ENCODE measurements around the gene NME9.
"Not testable (repeated sequence)": the region's sequence is repeated elsewhere in the genome, so short reads cannot be mapped to it uniquely, and the experiment has no call there.

The NME9 gene, protein sequence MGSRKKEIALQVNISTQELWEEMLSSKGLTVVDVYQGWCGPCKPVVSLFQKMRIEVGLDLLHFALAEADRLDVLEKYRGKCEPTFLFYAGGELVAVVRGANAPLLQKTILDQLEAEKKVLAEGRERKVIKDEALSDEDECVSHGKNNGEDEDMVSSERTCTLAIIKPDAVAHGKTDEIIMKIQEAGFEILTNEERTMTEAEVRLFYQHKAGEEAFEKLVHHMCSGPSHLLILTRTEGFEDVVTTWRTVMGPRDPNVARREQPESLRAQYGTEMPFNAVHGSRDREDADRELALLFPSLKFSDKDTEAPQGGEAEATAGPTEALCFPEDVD

DNA sequence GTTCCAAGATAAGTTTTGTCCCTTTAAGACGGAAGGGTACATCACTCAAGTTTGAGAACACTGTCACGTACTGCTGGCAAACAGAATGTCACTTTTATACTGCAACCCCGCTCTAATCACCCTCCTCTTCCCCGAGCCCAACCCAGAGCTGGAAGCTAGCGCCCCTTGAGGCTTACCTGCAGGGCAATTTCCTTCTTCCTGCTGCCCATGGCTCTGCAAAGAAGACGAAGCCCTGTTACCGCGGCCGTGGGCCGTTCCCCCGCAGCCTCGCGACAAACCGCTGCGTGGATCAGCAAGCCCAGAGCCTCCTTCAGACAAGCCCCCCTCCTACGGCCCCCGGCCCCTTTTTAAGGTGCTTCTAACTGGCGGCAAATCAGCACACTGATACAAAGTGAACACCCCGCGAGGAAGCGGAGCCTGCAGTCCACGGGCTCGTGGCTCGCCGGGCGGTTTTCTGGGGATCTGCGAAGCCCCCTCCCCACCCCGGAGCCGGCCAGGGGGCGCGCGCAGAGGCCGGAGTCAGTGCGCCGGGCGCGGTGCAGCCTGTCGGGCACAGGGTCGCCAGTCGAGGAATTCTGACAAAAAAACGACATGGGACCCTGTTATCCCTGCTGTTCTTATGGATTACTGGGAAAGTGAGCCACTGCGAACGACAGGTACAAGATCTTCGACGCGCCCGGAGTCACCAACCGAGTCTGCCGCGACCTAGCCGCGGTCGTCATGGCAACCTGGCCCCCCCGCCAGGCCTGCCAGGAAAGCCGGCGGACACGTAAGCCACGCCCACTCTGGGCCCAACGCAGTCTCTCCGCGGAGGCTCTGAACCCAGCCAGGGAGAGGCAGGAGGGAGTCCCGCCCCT is at the start of gene NME9:
TSS of gene NME9 (minus strand) at position 725 of the 857 bp plus-strand sequence. CDS start at position 209, 516 bp downstream.
- DNase-seq (ENCODE audit: low read depth, low spot score), result peak; percentile 78

DNA sequence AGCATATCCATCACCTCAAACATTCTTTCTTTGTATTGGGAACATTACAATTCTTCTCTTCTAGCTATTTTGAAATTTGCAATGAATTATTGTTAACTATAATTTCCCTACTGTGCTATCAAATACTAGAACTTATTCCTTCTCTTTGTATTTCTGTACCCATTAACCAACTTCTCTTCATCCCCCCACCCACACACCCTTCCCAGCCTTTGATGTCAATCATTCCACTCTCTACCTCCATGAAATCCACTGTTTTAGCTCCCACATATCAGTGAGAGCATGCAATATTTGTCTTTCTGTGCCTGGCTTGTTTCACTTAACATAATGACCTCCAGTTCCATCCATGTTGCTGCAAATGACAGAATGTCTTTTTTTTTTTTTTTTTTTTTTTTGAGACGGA is 49.3 kb upstream of the NME9 start:
- DNase-seq (ENCODE audit: low read depth, low spot score), result no peak

DNA sequence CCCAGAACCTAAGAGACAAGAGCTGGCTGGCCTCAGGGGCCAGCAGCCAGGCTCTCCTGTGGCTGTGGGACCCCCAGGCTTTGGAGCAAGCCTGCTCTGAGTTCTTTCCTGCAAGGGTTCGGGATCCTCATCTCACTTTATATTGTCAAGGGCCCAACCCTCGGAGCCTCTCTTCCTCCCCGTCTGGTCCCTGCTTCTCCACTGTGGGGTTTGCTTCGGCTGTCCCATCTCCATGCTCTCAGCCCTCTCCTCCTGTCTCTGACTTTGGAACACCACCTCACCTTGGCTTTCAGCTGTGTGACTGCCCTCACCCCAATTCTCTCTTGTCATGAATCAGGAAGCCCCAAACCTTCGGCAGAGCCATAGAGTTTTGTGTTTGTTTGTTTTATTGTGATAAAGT is 48.7 kb upstream of the NME9 start:
- DNase-seq (ENCODE audit: low read depth, low spot score), result no peak

DNA sequence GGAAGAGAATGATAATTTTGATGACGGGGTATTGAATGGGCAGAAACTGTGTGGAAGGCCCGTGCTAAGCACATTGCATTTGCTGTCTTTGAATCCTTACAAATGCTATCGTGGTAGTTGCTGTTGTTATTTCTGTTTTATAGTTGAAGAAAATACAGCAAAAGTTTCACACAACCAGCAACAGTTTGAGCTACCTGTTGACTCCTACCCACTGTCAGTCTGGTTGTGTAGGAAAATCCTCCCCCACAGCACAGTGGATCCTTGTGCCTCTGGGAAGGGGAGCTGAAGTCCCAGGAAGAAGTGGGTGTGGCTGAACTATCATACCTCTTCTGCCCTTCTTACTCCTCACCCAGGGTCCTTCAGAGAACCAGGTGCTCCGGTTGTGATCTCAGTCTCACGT is 48.2 kb upstream of the NME9 start:
- no peak for DNase-seq (ENCODE audit: low read depth, low spot score)

DNA sequence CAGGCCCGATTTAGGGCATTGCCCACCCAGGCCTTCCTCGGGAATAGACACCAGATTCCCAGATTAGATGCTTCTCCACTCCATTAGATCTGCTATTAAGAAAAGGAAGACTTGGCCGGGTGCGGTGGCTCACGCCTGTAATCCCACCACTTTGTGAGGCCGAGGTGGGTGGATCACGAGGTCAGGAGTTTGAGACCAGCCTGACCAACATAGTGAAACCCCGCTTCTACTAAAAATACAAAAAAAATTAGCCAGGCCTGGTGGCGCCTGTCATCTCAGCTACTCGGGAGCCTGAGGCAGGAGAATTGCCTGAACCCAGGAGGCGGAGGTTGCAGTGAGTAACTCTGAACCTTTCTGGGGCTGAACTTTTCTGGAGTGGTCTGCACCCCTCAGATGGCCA is 47.6 kb upstream of the NME9 start:
- not testable (repeated sequence) for DNase-seq (ENCODE audit: low read depth, low spot score)

DNA sequence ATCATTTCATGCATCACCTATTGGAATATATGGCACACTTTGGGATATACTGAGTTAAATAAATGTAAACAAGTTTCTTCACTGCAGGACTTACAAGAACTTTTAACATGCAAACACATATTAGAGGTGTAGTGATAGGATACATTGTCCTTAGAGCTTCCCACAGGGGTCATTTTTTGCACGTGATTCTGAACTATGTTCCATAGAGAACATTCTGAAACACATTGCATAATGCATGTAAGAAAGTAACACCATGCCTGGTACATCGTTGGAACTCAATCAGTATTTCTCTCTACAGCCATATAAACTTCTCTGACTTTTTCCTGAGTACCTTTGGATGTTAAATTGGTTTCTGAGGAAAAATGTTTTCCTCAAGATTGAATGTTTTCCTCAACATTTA is 47.0 kb upstream of the NME9 start:
- no peak for DNase-seq (ENCODE audit: low read depth, low spot score)

DNA sequence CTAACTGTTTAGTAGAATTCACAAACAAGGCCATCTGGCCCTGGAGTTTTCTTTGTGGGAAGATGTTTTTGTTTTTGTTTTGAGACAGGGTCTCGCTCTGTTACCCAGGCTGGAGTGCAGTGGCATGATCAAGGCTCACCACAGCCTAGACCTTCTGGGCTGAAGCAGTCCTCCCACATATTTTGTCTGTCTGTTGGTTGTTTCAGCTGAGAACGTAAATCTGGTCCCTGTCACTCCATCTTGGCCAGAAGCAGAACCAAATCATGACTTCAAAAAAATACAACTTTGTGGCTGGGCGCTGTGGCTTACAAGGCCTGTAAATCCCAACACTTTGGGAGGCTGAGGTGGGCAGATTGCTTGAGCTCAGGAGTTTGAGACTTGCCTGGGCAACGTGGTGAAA is 45.8 kb upstream of the NME9 start:
- no peak for DNase-seq (ENCODE audit: low read depth, low spot score)

DNA sequence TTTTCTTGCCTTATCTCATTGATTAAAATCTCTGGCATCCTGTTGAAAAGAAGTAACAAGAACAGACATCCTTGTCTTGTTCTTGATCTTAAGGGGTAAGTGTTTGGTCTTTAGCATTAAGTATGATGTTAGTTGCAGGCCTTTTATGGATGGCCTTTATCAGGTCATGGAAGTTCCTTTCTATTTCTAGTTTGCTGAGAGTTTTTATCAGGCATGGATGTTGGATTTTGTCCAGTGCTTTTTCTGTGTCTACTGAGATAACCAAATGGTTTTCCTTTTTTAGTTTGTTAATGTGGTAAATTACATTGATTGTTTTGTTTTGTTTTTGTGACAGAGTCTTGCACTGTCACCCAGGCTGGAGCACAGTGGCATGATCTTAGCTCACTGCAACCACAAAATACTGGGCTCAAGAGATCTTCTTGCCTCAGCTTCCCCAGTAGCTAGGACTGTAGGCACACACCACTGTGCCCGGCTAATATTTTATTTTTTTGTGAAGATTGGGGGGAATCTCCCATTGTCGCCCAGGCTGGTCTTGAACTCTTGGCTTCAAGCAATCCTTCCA is 45.0 kb upstream of the NME9 start:
- DNase-seq (ENCODE audit: low read depth, low spot score), result no peak

DNA sequence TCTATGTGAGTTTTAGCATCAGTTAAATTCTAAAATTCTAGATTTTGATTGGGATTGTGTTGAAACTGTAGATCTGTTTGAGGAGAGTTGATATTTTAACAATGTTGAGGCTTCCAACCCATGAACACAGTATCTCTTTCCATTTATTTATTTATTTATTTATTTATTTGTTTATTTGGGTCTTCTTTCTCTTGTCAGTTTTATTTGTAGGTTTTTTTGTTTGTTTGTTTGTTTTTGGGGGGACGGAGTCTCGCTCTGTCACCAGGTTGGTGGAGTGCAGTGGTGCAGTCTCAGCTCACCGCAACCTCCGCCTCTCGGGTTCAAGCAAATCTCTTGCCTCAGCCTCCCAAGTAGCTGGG is 44.1 kb upstream of the NME9 start:
- DNase-seq (ENCODE audit: low read depth, low spot score), result no peak

DNA sequence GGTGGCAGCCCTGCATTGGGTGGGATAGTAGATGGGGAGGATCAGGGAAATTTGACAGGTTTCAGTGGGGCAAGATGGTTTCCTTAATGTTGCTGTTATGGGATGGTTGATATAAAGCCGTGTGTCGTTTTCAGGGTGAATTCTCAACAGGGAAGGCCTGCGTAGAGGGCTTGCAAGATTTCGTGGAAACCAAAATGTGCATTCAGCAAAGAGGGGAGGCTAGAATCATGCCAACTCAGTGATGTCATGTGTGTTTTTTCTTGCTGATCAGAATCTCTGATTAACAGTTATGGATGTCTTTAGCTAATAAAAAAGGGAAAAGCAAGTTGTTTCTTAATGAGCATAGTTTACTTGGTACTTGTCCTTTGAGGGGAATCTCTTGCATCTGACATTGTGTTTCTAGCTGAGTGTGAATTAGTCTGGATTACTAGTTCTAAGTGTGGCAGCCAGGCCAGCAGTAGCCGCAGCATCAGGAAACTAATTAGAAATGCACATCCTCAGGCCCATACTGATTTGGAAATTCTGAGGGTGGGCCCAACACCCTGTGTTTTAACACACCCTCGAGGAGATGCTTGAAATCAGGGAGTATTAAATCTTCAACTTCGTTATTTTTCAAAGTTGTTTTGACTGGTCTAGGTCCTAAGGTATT is 43.6 kb upstream of the NME9 start:
- DNase-seq (ENCODE audit: low read depth, low spot score), result no peak

DNA sequence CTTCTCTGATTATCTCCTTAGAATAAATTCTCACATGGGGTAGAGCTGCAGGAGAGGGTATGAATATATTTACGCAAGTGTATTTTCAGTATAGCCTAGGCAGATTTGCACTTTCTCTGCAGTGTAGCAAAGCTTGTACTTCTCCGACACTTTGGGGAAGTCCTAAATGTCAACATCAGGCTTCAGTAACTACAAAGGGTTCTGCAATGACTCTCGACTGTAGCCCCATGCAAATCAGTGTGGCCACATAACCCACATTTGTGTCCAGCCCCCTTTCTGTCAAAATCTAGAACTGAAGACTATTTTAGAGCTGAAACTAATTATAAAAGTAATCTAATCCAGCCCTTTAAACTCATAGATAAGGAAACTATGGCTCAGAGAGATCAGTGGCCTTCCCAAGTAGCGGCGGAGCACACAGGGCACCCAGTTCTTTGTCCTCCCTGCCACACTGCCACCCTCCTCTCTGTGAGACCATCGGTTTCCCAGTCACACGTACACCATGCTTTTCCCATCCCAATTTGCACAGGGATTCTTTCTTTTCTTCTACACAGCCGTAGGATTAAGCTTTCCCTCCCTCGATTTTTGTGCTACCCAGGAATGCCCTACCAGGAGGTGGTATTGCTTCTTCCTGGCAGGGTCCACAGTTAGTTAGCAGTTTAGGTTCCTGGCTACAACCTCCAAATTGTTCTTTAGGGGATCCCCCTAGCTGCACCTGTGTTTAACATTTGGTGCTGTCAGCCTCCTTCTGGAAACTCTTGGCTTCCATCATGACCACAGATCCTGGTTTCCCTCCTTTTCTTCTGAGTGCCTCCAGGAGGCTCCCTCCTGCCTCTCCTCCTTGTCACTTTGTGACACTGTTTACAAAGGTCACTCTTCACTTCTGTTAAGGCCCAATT is 41.7 kb upstream of the NME9 start:
- no peak for DNase-seq (ENCODE audit: low read depth, low spot score)

DNA sequence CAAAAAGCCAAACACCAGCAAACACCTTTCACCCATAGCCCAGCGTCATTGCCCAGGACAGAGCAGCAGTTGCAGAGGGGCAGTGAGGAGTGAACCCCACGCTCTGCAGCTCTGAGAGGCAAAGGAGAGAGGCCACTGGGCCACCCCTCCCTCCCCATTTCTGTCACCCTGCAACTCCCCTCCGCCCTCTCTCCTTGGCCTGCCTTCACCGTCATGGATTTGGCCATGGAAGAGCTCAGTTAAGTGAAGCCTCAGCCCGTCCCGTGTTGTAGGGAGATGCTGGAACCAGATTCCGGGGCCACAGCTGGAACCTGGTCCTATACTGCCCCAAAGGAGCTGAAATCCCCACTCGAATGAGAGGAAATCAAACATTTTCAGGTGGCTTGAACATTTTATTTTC is 40.7 kb upstream of the NME9 start:
- no peak for DNase-seq (ENCODE audit: low read depth, low spot score)

DNA sequence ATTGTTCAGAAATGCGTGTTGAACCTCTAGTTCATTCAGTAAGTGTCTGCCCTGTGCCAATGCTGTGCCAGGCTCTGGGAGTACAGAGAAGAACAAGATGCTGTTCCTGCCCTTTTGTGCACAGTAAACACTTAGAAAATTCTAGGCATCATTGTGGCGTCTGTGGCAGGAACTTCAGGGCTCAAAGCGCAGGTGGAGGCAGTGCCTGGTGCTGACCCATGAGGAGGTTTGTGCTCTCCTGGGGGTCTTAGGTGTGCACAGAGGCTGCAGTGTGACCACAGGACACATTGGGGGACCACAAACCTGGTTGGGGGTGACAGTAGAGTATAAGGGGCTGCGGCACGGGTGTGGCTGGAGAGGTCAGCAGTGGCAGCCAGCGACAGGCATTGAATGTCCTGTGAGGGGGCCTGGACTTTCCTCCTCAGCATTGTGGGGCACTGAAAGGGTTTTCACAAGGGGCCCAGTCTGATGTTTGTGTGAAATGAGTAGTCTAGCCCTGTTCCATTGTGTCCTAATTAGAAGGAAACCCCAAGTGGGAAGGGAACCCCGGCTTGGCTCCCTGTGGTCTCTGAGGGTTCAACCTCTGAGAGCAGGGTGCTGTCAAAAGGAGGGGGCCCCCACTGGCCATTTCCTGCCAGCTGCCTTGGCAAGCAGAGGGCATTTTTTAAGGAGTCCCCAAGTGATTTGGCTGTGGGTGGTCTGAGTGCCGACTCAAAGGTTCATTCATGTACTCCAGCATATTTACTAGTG is 39.7 kb upstream of the NME9 start:
- DNase-seq (ENCODE audit: low read depth, low spot score), result no peak

DNA sequence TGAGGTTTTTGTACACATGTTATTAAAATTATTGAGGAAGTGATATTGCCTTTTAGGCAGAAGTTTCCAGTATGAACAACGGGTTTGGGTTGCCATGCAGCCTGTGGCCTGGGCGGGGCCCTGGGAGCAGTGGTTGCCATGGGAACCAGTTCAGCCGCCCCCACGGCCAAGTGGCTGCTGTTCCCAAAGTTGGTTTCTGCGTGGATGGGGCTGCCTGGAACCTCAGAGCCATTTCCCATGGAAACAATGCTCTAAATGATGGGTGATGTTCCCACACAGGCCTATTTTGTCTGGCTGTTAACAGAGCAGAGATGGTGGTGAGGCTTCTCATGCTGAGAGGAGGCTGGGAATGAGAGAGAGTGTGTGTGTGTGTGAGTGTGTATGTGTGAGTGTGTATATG is 38.3 kb upstream of the NME9 start:
- no peak for DNase-seq (ENCODE audit: low read depth, low spot score)

DNA sequence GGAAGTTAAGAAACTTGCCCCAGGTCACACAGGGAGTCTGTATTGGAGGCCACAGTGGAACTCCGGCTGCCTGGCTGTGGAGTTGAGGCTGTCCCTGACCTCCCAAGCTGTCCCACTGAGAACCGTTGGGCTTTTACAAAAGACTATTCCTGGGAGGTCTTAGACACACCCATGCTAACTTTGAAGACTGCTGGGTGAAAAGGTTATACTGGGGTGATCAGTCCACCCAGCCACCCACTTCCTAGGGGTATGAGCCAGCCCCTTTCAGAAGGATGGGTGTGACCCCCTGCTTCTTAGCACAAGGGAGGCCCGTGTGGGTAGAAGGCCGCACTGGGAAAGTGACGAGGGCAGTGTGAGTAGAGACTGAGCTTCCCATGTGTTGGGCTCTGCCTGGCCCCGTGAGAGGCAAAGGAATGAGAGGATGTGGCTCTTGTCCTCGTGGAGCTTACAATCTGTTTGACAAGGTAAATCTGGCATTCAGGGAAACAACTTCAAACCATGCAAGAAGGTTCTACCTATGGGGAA is 37.7 kb upstream of the NME9 start:
- DNase-seq (ENCODE audit: low read depth, low spot score), result no peak

DNA sequence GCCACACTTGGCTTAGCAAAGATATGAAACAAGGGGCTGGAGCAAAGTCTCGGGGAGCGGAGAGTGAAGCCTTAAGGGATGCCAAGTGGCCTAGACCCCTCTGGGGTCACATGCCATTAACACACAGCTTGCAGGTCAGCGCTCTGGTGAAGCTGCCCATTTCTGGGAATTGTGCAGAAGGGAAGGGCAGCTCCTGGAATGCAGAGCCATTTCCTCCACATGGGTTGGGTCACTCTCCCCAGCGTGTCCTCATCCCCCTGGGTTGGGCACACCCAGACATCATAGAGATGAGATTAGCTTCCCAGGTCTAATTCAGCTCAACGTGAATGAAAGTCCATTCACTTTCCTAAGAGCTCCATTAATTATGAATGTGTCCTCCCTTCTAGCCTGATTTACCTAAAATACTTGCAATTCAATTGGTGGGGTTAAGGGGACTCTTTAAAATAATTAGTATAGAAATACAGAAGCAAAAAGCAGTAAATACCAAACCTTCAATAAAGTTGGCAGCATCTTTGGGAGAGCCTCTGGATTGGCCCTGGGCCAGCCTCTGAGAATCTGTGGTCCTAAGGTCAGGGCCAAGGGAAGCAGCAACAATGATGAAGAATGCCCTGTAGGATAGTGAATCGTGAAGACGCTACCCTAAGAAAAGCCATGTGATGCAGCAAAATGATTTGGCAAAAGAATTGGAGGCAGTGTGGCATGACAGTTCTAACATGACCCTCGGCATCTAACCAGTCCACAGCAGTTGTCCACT is 36.5 kb upstream of the NME9 start:
- DNase-seq (ENCODE audit: low read depth, low spot score), result no peak

DNA sequence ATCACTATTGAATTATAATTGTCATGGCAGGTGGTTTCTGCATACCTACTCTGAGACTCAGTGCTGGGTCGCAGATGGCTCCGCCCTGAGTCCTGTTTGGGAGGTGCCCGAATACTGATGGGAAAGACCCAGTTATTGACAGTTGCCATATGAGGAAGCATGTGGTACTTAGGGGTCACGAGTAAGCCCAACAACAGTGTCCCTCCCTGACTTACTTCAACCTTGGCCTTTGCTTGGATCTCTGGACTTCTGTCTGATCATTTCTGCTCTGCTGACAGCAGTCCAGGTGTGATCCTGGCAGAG is 35.6 kb upstream of the NME9 start:
- no peak for DNase-seq (ENCODE audit: low read depth, low spot score)

DNA sequence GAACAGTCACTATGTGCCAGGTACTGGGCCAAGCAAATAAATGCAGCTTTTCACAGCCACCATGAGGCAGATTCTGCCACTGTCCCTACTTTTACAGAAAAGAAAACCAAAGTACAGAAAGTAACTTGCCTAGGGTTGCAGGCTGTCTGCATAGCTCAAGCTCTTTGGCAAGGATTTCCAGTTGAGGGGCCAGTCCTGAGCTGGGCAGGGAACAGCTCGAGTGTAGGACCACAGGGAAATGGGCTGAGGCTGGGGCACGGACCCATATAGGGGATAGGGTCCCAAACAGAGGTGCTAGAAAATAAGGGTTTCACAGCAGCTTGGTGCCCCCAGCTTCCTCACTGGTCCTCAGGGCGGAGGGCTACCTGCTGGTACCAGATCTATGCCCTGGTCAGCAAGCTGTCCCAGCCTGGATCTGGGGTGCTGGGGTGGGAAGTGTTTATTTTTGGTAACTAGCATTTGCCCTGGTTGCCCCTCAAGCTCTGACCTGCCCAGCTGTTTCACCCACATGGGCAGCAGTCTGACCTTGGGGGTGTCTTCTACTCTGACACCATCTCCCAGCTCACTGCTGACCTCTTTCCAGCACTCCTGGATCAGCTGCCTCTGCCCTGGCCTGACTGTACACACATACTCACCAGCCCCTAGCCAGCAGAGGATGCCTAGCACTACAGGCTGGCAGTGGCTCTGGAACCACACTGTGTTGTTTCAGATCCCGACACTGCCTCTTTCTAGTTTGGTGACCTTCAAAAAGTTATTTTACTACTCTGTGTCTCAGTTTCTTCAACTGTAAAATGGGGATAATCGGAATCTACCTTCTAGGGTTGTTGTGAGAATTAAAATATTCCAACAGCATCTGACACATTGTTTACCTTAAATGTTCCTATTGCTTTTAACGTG is 35.0 kb upstream of the NME9 start:
- no peak for DNase-seq (ENCODE audit: low read depth, low spot score)

DNA sequence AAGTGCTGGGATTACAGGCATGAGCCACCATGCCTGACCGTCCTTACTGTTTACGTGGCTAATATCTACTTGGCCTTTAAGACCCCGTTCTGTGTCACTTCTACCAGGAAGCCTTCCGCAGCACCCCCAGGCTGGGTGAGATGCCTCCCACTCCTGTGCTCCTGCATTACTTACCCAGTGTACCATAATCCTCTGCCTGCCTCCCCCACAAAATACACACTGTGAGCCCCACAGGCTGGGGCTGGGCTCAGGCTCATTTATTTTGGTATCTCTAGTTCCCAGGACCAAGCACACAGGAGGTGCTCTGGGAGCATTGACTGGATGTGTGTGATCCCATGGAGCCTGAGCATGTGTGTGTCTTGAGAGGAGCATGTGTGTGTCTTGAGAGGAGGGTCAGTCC is 33.7 kb upstream of the NME9 start:
- no peak for DNase-seq (ENCODE audit: low read depth, low spot score)

Data from iPS DF 19.7 (cell line).